ENCODE data around the gene THRB. TPM values are rescaled to one million over a fixed set of nuclear protein-coding genes. Genes with fewer than 3 reads are reported as not detected.

THRB gene
- total and polyA plus RNA-seq, 9 of the 15 experiments (the other 6 are each of a cell fraction or from before 2014, with no cell fraction given): 1.7 to 14.9 (median 6.9) TPM

DNA sequence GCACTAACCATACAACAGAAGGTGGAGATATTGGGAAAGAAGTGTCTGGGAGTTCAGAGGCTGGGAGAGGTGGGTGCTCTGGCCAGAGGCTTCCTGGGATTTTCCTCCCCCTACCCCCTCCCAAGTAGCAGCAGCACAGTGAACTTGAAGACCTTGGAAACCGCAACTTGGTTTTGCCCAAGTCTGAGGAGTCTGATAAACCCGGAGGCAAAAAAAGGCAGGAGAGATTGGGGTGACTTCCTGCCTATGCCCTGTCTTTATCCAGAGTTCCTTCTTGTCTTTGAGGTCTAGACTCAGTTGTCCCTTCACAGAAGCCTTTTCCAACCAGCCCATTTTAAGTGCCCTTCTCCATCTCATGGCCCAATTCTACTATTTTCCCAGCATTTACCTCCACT, 25.4 kb upstream of the THRB start (continued):
- TF ChIP-seq MLLT1 (IDR thresholded peaks at IDR 0.05): peak in 1 of 2 experiments; percentile 84; a peak in 1 of 4 replicates
- peak; percentile 75 to 78 for TF ChIP-seq KDM1A (IDR thresholded peaks at IDR 0.05)
- 0 out of 2 replicates have a peak, but pooled peaks have one; percentile 28 for TF ChIP-seq JUND (IDR thresholded peaks at IDR 0.05; ENCODE audit: borderline replicate concordance, low read depth, low read length)
- TF ChIP-seq JUND (tag; IDR thresholded peaks at IDR 0.05; ENCODE audit: borderline replicate concordance, low read depth, low read length): no peak; the same call in 2 of the 3 replicates
- peak; percentile 22 for TF ChIP-seq HDAC3 (IDR thresholded peaks at IDR 0.05; ENCODE audit: borderline replicate concordance, partially characterized antibody)
- TF ChIP-seq ZBTB5 (IDR thresholded peaks at IDR 0.05): no peak
- no peak for TF ChIP-seq SMARCA5 (IDR thresholded peaks at IDR 0.05)
- 0 out of 4 replicates have a peak, but pooled peaks of 1 of the 2 experiments have one; percentile 39 for TF ChIP-seq ZMIZ1 (IDR thresholded peaks at IDR 0.05; ENCODE audit: low read depth in 2 of 2, low read length in 2 of 2)
- no peak for TF ChIP-seq PRMT5 (CRISPR knock-in tag; IDR thresholded peaks at IDR 0.05)
- peak; percentile 58 for TF ChIP-seq STAT5A (IDR thresholded peaks at IDR 0.05; ENCODE audit: borderline replicate concordance, low read length)
- TF ChIP-seq NR2C2 (CRISPR knock-in tag; IDR thresholded peaks at IDR 0.05): no peak
- TF ChIP-seq NR2C2 (tag; IDR thresholded peaks at IDR 0.05): 0 out of 2 replicates have a peak, but pooled peaks have one; percentile 21
- peak; percentile 66; the same call in 1 of the 2 replicates for TF ChIP-seq NFIC (IDR thresholded peaks at IDR 0.05)
- TF ChIP-seq MYNN (IDR thresholded peaks at IDR 0.05): peak; percentile 74
- no peak for TF ChIP-seq MYNN (CRISPR knock-in tag; IDR thresholded peaks at IDR 0.05)
- no peak for TF ChIP-seq TAF7 (tag; IDR thresholded peaks at IDR 0.05)
- peak; percentile 80 for TF ChIP-seq KLF16 (IDR thresholded peaks at IDR 0.05)
- peak; percentile 41; the same call in 1 of the 2 replicates for TF ChIP-seq ZNF175 (CRISPR knock-in tag; IDR thresholded peaks at IDR 0.05; ENCODE audit: low read depth)
- no peak for TF ChIP-seq ZSCAN32 (CRISPR knock-in tag; IDR thresholded peaks at IDR 0.05)
- TF ChIP-seq NCOA1 (IDR thresholded peaks at IDR 0.05; ENCODE audit: low read depth): peak; percentile 14; the same call in 1 of the 2 replicates
- TF ChIP-seq SNIP1 (IDR thresholded peaks at IDR 0.05; ENCODE audit: low read depth): no peak
- peak in 1 of 2 experiments; percentile 63; a peak in 1 of 4 replicates for TF ChIP-seq TBL1XR1 (IDR thresholded peaks at IDR 0.05; ENCODE audit: low read length in 2 of 2)
- no peak for TF ChIP-seq TBP (optimal IDR thresholded peaks at IDR 0.05; ENCODE audit: low read depth, low read length)

Data from K562 (cell line).